H1 (cell line): ENCODE data around the gene RAPGEF6. TPM values are rescaled to one million over a fixed set of nuclear protein-coding genes. Genes with fewer than 3 reads are reported as not detected.

Experiments used
- BCL11A ChIP-seq, 2 experiments: IDR thresholded peaks; one replicate each; pipeline ENCODE4 v1.6.1; 2011; ENCODE audit warnings: low read depth in 2 of 2, low read length in 2 of 2, mild to moderate bottlenecking in 2 of 2
- NRF1 ChIP-seq: IDR thresholded peaks from 2 replicates; pipeline ENCODE4 v1.6.1; 2011; ENCODE audit warnings: mild to moderate bottlenecking, low read depth, low read length, improper control_type of control experiment
- POLR2AphosphoS5 ChIP-seq: IDR thresholded peaks from 2 replicates; pipeline ENCODE4 v1.6.1; 2011; ENCODE audit warnings: low read depth, low read length
- SIX5 ChIP-seq: IDR thresholded peaks from 2 replicates; pipeline ENCODE4 v1.6.1; 2011; ENCODE audit warnings: mild to moderate bottlenecking, low read depth, low read length
- ZNF274 ChIP-seq: IDR thresholded peaks from 2 replicates; pipeline ENCODE4 v1.7.0; 2012; ENCODE audit warnings: low read length, borderline replicate concordance; ENCODE audit errors: extremely low read depth
- polyA plus RNA-seq, 7 experiments: library from polyadenylated mRNA; depleted of rRNA in 3 of 7; stranded (reverse) in 5 of 7; unstranded in 2 of 7; fragments of >200 nt in 5 of 7; fragments of 200-250 nt in 2 of 7; gene quantifications; 1 replicate in 5 of 7; 2 replicates in 1 of 7; 4 replicates in 1 of 7; pipeline versions ENCODE4 v1.2.1 to v1.2.3, GENCODE V29; 2011 to 2013; ENCODE audit warnings: missing spikeins in 2 of 7, mixed read lengths in 2 of 7
- total RNA-seq: library from RNA; stranded (reverse); fragmentation: NEBNext Ultra II Directional; extraction: Animal tissue kit (Norgen Biotek cat#: 25700); gene quantifications from 2 replicates; pipeline ENCODE4 v1.2.1, GENCODE V29; 2021
- TF ChIP-seq, protein P1 (sequence below): fragments of 300-600 bp; sonication (generic); IDR thresholded peaks from 2 replicates; pipeline ENCODE4 v1.7.1; 2012; ENCODE audit warnings: low read length, moderate library complexity, mild to moderate bottlenecking, inconsistent platforms; ENCODE audit not compliant: insufficient replicate concordance
- TF ChIP-seq, protein P2 (sequence below): IDR thresholded peaks from 2 replicates; pipeline ENCODE4 v1.6.1; 2011; ENCODE audit warnings: low read depth, mild to moderate bottlenecking, low read length; ENCODE audit not compliant: insufficient read depth

RAPGEF6 gene
- total and polyA plus RNA-seq, 2 of the 8 experiments (the other 6 are each of a cell fraction or from before 2014, with no cell fraction given): 4.8 to 20.0 TPM

DNA sequence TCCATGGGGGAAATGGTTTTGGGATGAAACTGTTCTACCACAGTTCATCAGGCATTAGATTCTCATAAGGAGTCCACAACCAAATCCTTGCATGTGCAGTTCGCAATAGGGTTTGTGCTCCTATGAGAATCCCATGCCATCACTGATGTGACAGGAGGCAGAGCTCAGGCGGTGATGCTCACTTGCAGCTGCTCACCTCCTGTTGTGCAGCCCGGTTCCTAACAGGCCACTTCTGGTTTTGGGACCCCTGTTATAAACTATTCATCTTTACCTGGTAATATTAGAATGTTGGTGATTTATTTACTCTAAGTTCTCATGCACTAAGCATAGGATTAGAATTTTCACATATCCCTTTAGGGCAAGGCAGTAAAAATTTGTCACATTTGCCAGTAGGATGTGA is 248.9 kb downstream of the RAPGEF6 start (continued):
- TF ChIP-seq, protein P1, sequence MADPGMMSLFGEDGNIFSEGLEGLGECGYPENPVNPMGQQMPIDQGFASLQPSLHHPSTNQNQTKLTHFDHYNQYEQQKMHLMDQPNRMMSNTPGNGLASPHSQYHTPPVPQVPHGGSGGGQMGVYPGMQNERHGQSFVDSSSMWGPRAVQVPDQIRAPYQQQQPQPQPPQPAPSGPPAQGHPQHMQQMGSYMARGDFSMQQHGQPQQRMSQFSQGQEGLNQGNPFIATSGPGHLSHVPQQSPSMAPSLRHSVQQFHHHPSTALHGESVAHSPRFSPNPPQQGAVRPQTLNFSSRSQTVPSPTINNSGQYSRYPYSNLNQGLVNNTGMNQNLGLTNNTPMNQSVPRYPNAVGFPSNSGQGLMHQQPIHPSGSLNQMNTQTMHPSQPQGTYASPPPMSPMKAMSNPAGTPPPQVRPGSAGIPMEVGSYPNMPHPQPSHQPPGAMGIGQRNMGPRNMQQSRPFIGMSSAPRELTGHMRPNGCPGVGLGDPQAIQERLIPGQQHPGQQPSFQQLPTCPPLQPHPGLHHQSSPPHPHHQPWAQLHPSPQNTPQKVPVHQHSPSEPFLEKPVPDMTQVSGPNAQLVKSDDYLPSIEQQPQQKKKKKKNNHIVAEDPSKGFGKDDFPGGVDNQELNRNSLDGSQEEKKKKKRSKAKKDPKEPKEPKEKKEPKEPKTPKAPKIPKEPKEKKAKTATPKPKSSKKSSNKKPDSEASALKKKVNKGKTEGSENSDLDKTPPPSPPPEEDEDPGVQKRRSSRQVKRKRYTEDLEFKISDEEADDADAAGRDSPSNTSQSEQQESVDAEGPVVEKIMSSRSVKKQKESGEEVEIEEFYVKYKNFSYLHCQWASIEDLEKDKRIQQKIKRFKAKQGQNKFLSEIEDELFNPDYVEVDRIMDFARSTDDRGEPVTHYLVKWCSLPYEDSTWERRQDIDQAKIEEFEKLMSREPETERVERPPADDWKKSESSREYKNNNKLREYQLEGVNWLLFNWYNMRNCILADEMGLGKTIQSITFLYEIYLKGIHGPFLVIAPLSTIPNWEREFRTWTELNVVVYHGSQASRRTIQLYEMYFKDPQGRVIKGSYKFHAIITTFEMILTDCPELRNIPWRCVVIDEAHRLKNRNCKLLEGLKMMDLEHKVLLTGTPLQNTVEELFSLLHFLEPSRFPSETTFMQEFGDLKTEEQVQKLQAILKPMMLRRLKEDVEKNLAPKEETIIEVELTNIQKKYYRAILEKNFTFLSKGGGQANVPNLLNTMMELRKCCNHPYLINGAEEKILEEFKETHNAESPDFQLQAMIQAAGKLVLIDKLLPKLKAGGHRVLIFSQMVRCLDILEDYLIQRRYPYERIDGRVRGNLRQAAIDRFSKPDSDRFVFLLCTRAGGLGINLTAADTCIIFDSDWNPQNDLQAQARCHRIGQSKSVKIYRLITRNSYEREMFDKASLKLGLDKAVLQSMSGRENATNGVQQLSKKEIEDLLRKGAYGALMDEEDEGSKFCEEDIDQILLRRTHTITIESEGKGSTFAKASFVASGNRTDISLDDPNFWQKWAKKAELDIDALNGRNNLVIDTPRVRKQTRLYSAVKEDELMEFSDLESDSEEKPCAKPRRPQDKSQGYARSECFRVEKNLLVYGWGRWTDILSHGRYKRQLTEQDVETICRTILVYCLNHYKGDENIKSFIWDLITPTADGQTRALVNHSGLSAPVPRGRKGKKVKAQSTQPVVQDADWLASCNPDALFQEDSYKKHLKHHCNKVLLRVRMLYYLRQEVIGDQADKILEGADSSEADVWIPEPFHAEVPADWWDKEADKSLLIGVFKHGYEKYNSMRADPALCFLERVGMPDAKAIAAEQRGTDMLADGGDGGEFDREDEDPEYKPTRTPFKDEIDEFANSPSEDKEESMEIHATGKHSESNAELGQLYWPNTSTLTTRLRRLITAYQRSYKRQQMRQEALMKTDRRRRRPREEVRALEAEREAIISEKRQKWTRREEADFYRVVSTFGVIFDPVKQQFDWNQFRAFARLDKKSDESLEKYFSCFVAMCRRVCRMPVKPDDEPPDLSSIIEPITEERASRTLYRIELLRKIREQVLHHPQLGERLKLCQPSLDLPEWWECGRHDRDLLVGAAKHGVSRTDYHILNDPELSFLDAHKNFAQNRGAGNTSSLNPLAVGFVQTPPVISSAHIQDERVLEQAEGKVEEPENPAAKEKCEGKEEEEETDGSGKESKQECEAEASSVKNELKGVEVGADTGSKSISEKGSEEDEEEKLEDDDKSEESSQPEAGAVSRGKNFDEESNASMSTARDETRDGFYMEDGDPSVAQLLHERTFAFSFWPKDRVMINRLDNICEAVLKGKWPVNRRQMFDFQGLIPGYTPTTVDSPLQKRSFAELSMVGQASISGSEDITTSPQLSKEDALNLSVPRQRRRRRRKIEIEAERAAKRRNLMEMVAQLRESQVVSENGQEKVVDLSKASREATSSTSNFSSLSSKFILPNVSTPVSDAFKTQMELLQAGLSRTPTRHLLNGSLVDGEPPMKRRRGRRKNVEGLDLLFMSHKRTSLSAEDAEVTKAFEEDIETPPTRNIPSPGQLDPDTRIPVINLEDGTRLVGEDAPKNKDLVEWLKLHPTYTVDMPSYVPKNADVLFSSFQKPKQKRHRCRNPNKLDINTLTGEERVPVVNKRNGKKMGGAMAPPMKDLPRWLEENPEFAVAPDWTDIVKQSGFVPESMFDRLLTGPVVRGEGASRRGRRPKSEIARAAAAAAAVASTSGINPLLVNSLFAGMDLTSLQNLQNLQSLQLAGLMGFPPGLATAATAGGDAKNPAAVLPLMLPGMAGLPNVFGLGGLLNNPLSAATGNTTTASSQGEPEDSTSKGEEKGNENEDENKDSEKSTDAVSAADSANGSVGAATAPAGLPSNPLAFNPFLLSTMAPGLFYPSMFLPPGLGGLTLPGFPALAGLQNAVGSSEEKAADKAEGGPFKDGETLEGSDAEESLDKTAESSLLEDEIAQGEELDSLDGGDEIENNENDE: no peak
- no peak for TF ChIP-seq NRF1
- TF ChIP-seq, protein P2, sequence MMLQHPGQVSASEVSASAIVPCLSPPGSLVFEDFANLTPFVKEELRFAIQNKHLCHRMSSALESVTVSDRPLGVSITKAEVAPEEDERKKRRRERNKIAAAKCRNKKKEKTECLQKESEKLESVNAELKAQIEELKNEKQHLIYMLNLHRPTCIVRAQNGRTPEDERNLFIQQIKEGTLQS: no peak
- TF ChIP-seq SIX5: no peak
- TF ChIP-seq ZNF274: no peak
- no peak for TF ChIP-seq BCL11A (IDR thresholded peaks at IDR 0.05; ENCODE audit: low read depth in 2 of 2, low read length in 2 of 2)
- TF ChIP-seq POLR2AphosphoS5: no peak
- TF ChIP-seq, all 59 proteins: peak for 0
